Measurements from ENCODE around the gene XYLT1. TPM values are rescaled to one million over a fixed set of nuclear protein-coding genes. Genes with fewer than 3 reads are reported as not detected.

The XYLT1 gene
- total and polyA plus RNA-seq, 2 donors: 2.2 to 3.5 TPM

DNA sequence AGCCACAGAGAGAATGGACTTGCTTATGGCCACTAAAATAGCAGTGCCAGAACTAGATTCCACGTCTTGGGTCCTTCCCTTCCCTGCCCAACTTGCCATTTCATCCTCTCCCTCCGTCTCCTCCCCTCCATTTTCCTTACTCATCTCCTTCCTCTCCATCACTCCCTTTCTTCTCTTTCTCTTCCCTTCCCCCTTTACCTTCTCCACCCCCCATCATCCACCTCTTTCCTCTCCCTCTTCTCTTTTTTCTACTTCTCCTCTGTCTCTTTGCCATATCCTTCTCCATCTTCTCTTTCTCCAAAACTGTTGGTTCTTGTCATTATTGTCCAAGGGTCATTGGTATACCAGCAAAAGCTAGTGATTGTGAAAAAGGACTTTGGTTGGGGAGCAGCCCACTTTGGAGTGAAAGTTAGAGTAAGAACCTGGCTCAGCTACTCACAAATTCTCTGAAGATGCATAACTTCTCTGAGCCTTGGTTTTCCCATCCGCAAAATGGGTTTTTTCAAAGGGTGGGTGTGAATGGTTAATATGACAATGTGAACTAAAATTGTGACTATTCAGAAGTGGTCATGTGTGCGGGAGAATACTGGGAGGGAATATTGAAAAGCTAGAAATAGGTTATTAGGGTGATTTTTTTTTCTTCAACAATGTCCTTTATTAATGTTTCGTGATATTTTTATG is 393.8 kb downstream of the XYLT1 start:
- H3K4me3 ChIP-seq (ENCODE audit: low read length in 2 of 2): no peak overlapping the region
- H3K36me3 ChIP-seq (ENCODE audit: control insufficient read depth in 2 of 2, insufficient read depth in 2 of 2, low read length in 1 of 2): no peaks in the 10 kb centered on the region
- H3K9me3 ChIP-seq (ENCODE audit: control insufficient read depth in 2 of 2, insufficient read depth in 1 of 2, low read length in 1 of 2): no peaks in the 10 kb centered on the region
- 94% methylated on average over 5 of the region's 5 CpGs for WGBS
- H3K27ac ChIP-seq (ENCODE audit: low read depth in 1 of 2, low read length in 1 of 2): no peak overlapping the region
- no peak for DNase-seq (ENCODE audit: low read depth in 6 of 9, low spot score in 9 of 9)
- H3K27me3 ChIP-seq (ENCODE audit: control insufficient read depth in 2 of 2, insufficient read depth in 1 of 2, low read length in 1 of 2): no peaks in the 10 kb centered on the region
- no peaks in the 10 kb centered on the region for H3K4me1 ChIP-seq (ENCODE audit: control insufficient read depth in 2 of 2, insufficient read depth in 2 of 2, low read length in 2 of 2)

GRCh38 chr16:17076092-17076754 is 394.5 kb downstream of the XYLT1 start:
- H3K4me3 ChIP-seq (ENCODE audit: low read length in 2 of 2): no peak overlapping the region
- H3K36me3 ChIP-seq (ENCODE audit: control insufficient read depth in 2 of 2, insufficient read depth in 2 of 2, low read length in 1 of 2): no peaks in the 10 kb centered on the region
- 92% methylated on average over 9 of the region's 9 CpGs for WGBS
- no peaks in the 10 kb centered on the region for H3K9me3 ChIP-seq (ENCODE audit: control insufficient read depth in 2 of 2, insufficient read depth in 1 of 2, low read length in 1 of 2)
- no peaks in the 10 kb centered on the region for H3K27me3 ChIP-seq (ENCODE audit: control insufficient read depth in 2 of 2, insufficient read depth in 1 of 2, low read length in 1 of 2)
- peaks cover 0 to under 1% of the 10 kb centered on the region in 2 donors for H3K4me1 ChIP-seq (ENCODE audit: control insufficient read depth in 2 of 2, insufficient read depth in 2 of 2, low read length in 2 of 2)
- DNase-seq (ENCODE audit: low read depth in 6 of 9, low spot score in 9 of 9): no peak
- no peak overlapping the region for H3K27ac ChIP-seq (ENCODE audit: low read depth in 1 of 2, low read length in 1 of 2)

- WGBS: 92% methylated on average over 2 of the region's 2 CpGs
- no peak overlapping the region for H3K27ac ChIP-seq (ENCODE audit: low read depth in 1 of 2, low read length in 1 of 2)
- no peaks in the 10 kb centered on the region for H3K27me3 ChIP-seq (ENCODE audit: control insufficient read depth in 2 of 2, insufficient read depth in 1 of 2, low read length in 1 of 2)
- no peak overlapping the region for H3K4me3 ChIP-seq (ENCODE audit: low read length in 2 of 2)
- peaks cover 4 to 6% of the 10 kb centered on the region in 2 donors for H3K4me1 ChIP-seq (ENCODE audit: control insufficient read depth in 2 of 2, insufficient read depth in 2 of 2, low read length in 2 of 2)
- no peak for DNase-seq (ENCODE audit: low read depth in 6 of 9, low spot score in 9 of 9)
- H3K36me3 ChIP-seq (ENCODE audit: control insufficient read depth in 2 of 2, insufficient read depth in 2 of 2, low read length in 1 of 2): no peaks in the 10 kb centered on the region
- no peaks in the 10 kb centered on the region for H3K9me3 ChIP-seq (ENCODE audit: control insufficient read depth in 2 of 2, insufficient read depth in 1 of 2, low read length in 1 of 2)
Observed at GRCh38 chr16:17072104-17072503, 398.7 kb downstream of the XYLT1 start.

GRCh38 chr16:17070882-17071592 is 399.7 kb downstream of the XYLT1 start:
- peak in 8 of 9 donors; percentile 14 to 71 (median 33) for DNase-seq (ENCODE audit: low read depth in 6 of 9, low spot score in 9 of 9)
- Histone ChIP-seq H3K4me1 (ENCODE audit: control insufficient read depth in 2 of 2, insufficient read depth in 2 of 2, low read length in 2 of 2) (peaks cover 4 to 6% of the 10 kb centered on the region in 2 donors), H3K4me3 (ENCODE audit: low read length in 2 of 2) (no peak overlapping the region), H3K36me3 (ENCODE audit: control insufficient read depth in 2 of 2, insufficient read depth in 2 of 2, low read length in 1 of 2) (no peaks in the 10 kb centered on the region), H3K27ac (ENCODE audit: low read depth in 1 of 2, low read length in 1 of 2) (peak overlapping the region; percentile 26 to 37), H3K27me3 (ENCODE audit: control insufficient read depth in 2 of 2, insufficient read depth in 1 of 2, low read length in 1 of 2) (no peaks in the 10 kb centered on the region), H3K9me3 (ENCODE audit: control insufficient read depth in 2 of 2, insufficient read depth in 1 of 2, low read length in 1 of 2) (no peaks in the 10 kb centered on the region)
- 23% methylated on average over 13 of the region's 16 CpGs for WGBS

DNA sequence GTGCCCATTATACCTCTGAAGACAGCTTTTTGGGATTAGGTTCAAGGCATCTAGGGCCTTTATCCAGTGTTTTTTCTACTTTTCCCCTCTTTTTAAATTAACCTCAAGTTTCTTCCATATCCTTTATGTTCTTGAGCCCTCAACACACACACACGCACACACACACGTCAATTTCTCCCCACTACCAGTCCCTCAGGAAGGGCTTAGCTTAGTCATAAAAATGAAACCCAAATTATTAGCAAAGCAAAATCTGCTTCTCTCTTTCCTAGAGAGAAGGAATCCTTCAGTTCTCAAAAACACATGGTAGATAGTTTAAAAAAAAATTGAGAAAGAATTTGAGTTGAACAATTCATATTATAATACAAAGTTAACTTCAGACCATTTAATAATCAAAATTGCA is 401.1 kb downstream of the XYLT1 start:
- no peak for DNase-seq (ENCODE audit: low read depth in 6 of 9, low spot score in 9 of 9)
- WGBS: 93% methylated on average over 2 of the region's 2 CpGs

DNA sequence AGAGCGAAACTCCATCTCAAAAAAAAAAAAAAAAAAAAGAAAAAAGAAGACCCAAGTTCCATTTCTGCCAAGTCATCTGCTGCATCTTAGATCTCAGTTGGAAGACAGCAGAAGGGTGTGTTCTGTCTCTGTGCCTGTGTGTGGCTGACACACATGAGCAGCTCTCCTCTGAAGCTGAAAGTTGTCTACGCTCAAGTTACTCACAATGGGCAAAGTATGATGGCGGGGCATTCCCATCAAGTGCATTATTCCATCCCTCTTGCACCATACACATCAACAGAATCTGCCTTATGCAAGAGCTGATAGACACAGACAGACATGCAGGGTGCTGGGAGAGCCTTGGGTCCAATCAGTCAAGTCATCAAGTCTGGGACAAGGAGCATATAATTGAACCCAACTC is 402.2 kb downstream of the XYLT1 start:
- Histone ChIP-seq H3K36me3 (ENCODE audit: control insufficient read depth in 2 of 2, insufficient read depth in 2 of 2, low read length in 1 of 2) (no peaks in the 10 kb centered on the region), H3K27ac (ENCODE audit: low read depth in 1 of 2, low read length in 1 of 2) (no peak overlapping the region), H3K9me3 (ENCODE audit: control insufficient read depth in 2 of 2, insufficient read depth in 1 of 2, low read length in 1 of 2) (no peaks in the 10 kb centered on the region), H3K27me3 (ENCODE audit: control insufficient read depth in 2 of 2, insufficient read depth in 1 of 2, low read length in 1 of 2) (no peaks in the 10 kb centered on the region), H3K4me3 (ENCODE audit: low read length in 2 of 2) (no peak overlapping the region), H3K4me1 (ENCODE audit: control insufficient read depth in 2 of 2, insufficient read depth in 2 of 2, low read length in 2 of 2) (peaks cover 4 to 6% of the 10 kb centered on the region in 2 donors)
- DNase-seq (ENCODE audit: low read depth in 6 of 9, low spot score in 9 of 9): no peak
- WGBS: 97% methylated on average over 3 of the region's 3 CpGs

More for the DNA sequence above, 401.1 kb downstream of the XYLT1 start:
- no peaks in the 10 kb centered on the region for H3K9me3 ChIP-seq (ENCODE audit: control insufficient read depth in 2 of 2, insufficient read depth in 1 of 2, low read length in 1 of 2)
- H3K4me1 ChIP-seq (ENCODE audit: control insufficient read depth in 2 of 2, insufficient read depth in 2 of 2, low read length in 2 of 2): peaks cover 4 to 6% of the 10 kb centered on the region in 2 donors
- H3K36me3 ChIP-seq (ENCODE audit: control insufficient read depth in 2 of 2, insufficient read depth in 2 of 2, low read length in 1 of 2): no peaks in the 10 kb centered on the region
- no peaks in the 10 kb centered on the region for H3K27me3 ChIP-seq (ENCODE audit: control insufficient read depth in 2 of 2, insufficient read depth in 1 of 2, low read length in 1 of 2)
- H3K27ac ChIP-seq (ENCODE audit: low read depth in 1 of 2, low read length in 1 of 2): no peak overlapping the region
- no peak overlapping the region for H3K4me3 ChIP-seq (ENCODE audit: low read length in 2 of 2)

- 91% methylated on average over 4 of the region's 4 CpGs for WGBS
- Histone ChIP-seq H3K27me3 (ENCODE audit: control insufficient read depth in 2 of 2, insufficient read depth in 1 of 2, low read length in 1 of 2) (no peaks in the 10 kb centered on the region), H3K4me3 (ENCODE audit: low read length in 2 of 2) (no peak overlapping the region), H3K9me3 (ENCODE audit: control insufficient read depth in 2 of 2, insufficient read depth in 1 of 2, low read length in 1 of 2) (no peaks in the 10 kb centered on the region), H3K27ac (ENCODE audit: low read depth in 1 of 2, low read length in 1 of 2) (no peak overlapping the region), H3K36me3 (ENCODE audit: control insufficient read depth in 2 of 2, insufficient read depth in 2 of 2, low read length in 1 of 2) (no peaks in the 10 kb centered on the region), H3K4me1 (ENCODE audit: control insufficient read depth in 2 of 2, insufficient read depth in 2 of 2, low read length in 2 of 2) (peaks cover 4 to 6% of the 10 kb centered on the region in 2 donors)
- DNase-seq (ENCODE audit: low read depth in 6 of 9, low spot score in 9 of 9): no peak
Observed at GRCh38 chr16:17067882-17068281, 402.9 kb downstream of the XYLT1 start.

DNA sequence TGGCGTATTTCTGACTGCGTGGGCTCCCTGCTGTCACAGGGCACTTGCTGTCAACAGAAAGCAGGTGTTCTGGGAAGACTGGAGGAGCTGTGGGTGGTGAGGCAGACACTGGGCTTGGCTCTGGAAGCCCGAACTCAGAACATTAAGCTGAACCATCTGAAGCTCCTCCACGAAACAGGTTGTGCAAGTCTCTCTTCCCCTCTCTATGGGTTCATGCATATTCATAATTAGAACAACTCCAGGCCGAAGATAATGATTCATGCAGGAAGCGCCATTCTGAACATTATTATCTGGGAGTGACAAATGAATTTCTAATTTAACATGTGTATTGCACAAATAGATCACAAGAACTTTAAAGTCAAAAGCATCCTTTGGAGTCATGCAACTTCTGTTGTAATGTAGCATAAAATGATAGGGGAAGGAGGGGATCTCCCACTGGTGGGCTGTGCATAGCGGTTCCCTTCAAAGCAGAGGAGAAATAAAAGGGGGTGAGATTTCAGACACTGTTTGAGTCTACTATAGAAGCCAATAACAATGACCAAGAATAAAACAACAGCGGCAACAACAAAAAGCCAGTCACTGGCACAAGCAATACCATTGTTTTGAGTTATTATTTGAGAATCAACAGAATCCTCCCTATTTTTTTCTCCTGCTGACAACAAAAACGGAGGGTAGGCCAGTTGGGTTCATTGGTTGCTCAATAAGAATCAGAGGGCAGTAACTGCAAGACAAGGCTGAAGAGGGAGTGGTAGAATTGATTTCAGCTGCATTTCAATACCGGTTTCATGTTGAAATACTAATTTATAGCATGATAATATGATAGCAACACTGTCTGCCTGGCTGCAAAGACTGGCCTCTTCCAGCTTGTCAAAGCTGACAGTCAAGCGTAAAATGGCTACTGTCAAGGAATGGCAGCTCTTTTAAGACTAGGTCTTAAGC is 407.3 kb downstream of the XYLT1 start:
- Histone ChIP-seq H3K36me3 (ENCODE audit: control insufficient read depth in 2 of 2, insufficient read depth in 2 of 2, low read length in 1 of 2) (no peaks in the 10 kb centered on the region), H3K27me3 (ENCODE audit: control insufficient read depth in 2 of 2, insufficient read depth in 1 of 2, low read length in 1 of 2) (no peaks in the 10 kb centered on the region), H3K4me1 (ENCODE audit: control insufficient read depth in 2 of 2, insufficient read depth in 2 of 2, low read length in 2 of 2) (no peaks in the 10 kb centered on the region), H3K4me3 (ENCODE audit: low read length in 2 of 2) (no peak overlapping the region), H3K27ac (ENCODE audit: low read depth in 1 of 2, low read length in 1 of 2) (no peak overlapping the region), H3K9me3 (ENCODE audit: control insufficient read depth in 2 of 2, insufficient read depth in 1 of 2, low read length in 1 of 2) (no peaks in the 10 kb centered on the region)
- DNase-seq (ENCODE audit: low read depth in 6 of 9, low spot score in 9 of 9): no peak
- WGBS: 91% methylated on average over 11 of the region's 11 CpGs

Data from thymus (tissue), 11 donors.